PC-3 (cell line): ENCODE measurements around the gene SCN1B. TPM values are rescaled to one million over a fixed set of nuclear protein-coding genes. Genes with fewer than 3 reads are reported as not detected.

Source experiments
- ATAC-seq: fragments of 200-7000 bp; cut with Tn5 transposase; 2 replicates; pipeline ENCODE4 v1.9.1; 2020; ENCODE audit warnings: mild to moderate bottlenecking, moderate library complexity
- BruUV-seq: library from RNA; stranded (reverse); fragments of 400-500 nt; replicated peaks from 2 replicates; lab custom pipeline; 2021; lab: Mats Ljungman, UMichigan
- CTCF ChIA-PET: fragments of 300-600 bp; sonication (Branson Sonifier 250); formaldehyde crosslinking; loops from one replicate; lab custom pipeline; 2022; ENCODE audit warnings: antibody characterized with exemption; lab: Charles Lee
- POLR2A ChIA-PET: fragments of 300-600 bp; sonication (Branson Sonifier 250); formaldehyde crosslinking; loops from one replicate; lab custom pipeline; 2022; ENCODE audit warnings: antibody characterized with exemption; ENCODE audit not compliant: unreplicated experiment; lab: Charles Lee
- DNase-seq: peaks from one replicate; pipeline ENCODE4 v3.0.0-alpha.2; 2015
- H2AFZ ChIP-seq: fragments of 300-600 bp; sonication (generic); 2 replicates; pipeline ENCODE4 v1.6.0; 2016; ENCODE audit warnings: antibody characterized with exemption, low read length
- H3F3A ChIP-seq: fragments of 300-600 bp; sonication (generic); one replicate; pipeline ENCODE4 v1.6.0; 2017; ENCODE audit warnings: antibody characterized with exemption, low read length, control low read depth, mild to moderate bottlenecking; ENCODE audit not compliant: unreplicated experiment
- H3K27ac ChIP-seq: fragments of 300-600 bp; sonication (generic); 2 replicates; pipeline ENCODE4 v1.5.1; 2016; ENCODE audit warnings: mild to moderate bottlenecking, low read length
- H3K27me3 ChIP-seq: fragments of 300-600 bp; sonication (generic); 2 replicates; pipeline ENCODE4 v1.6.1; 2016; ENCODE audit warnings: low read length, mixed read lengths
- H3K36me3 ChIP-seq: fragments of 300-600 bp; sonication (generic); 2 replicates; pipeline ENCODE4 v1.6.1; 2016; ENCODE audit warnings: low read depth, mixed run types, low read length, mixed read lengths
- H3K4me1 ChIP-seq: fragments of 300-600 bp; sonication (generic); 2 replicates; pipeline ENCODE4 v1.5.1; 2016; ENCODE audit warnings: low read length; ENCODE audit not compliant: insufficient read depth
- H3K4me2 ChIP-seq: fragments of 300-600 bp; sonication (generic); 2 replicates; pipeline ENCODE4 v1.6.0; 2016; ENCODE audit warnings: low read length
- H3K4me3 ChIP-seq: fragments of 300-600 bp; sonication (generic); 2 replicates; pipeline ENCODE4 v1.5.1; 2016; ENCODE audit warnings: mild to moderate bottlenecking, low read length, mixed read lengths
- H3K79me2 ChIP-seq: fragments of 300-600 bp; sonication (generic); 2 replicates; pipeline ENCODE4 v1.6.1; 2017; ENCODE audit warnings: low read length, mixed read lengths
- H3K9ac ChIP-seq: fragments of 300-600 bp; sonication (generic); 2 replicates; pipeline ENCODE4 v1.6.0; 2016; ENCODE audit warnings: mild to moderate bottlenecking, low read length
- H3K9me2 ChIP-seq: fragments of 300-600 bp; sonication (generic); replicated peaks from 2 replicates; pipeline ENCODE4 v1.6.1; 2016; ENCODE audit warnings: mixed run types, low read length, mixed read lengths
- H3K9me3 ChIP-seq: fragments of 300-600 bp; sonication (generic); 2 replicates; pipeline ENCODE4 v1.6.1; 2016; ENCODE audit warnings: low read length, mixed read lengths
- H4K20me1 ChIP-seq: fragments of 300-600 bp; sonication (generic); 2 replicates; pipeline ENCODE4 v1.6.1; 2016; ENCODE audit warnings: low read length, mixed read lengths
- EZH2 ChIP-seq: fragments of 300-600 bp; sonication (generic); IDR thresholded peaks from one replicate; pipeline ENCODE4 v1.6.1; 2017; ENCODE audit warnings: antibody characterized with exemption, mild to moderate bottlenecking, low read length; ENCODE audit not compliant: unreplicated experiment
- EZH2phosphoT487 ChIP-seq: fragments of 300-600 bp; sonication (generic); IDR thresholded peaks from 2 replicates; pipeline ENCODE4 v1.6.1; 2018; ENCODE audit warnings: mild to moderate bottlenecking, antibody characterized with exemption, low read length, borderline replicate concordance
- intact Hi-C: fragments of 100-400 bp; cut with micrococcal nuclease; formaldehyde crosslinking; loops from 2 replicates; pipeline ENCODE4 v1.9.0; 2023
- total RNA-seq: library from RNA; depleted of rRNA; stranded (reverse); fragments of >200 nt; gene quantifications from 2 replicates; pipeline ENCODE4 v1.2.3, GENCODE V29; 2014
- TF ChIP-seq, protein P1 (sequence below): fragments of 300-600 bp; sonication (generic); conservative IDR thresholded peaks from 2 replicates; pipeline ENCODE4 v1.5.1; 2017; ENCODE audit warnings: antibody characterized with exemption, low read depth, mild to moderate bottlenecking, low read length

The SCN1B gene
- total RNA-seq, 1 experiment from 2014 or later, result 1.7 TPM

DNA sequence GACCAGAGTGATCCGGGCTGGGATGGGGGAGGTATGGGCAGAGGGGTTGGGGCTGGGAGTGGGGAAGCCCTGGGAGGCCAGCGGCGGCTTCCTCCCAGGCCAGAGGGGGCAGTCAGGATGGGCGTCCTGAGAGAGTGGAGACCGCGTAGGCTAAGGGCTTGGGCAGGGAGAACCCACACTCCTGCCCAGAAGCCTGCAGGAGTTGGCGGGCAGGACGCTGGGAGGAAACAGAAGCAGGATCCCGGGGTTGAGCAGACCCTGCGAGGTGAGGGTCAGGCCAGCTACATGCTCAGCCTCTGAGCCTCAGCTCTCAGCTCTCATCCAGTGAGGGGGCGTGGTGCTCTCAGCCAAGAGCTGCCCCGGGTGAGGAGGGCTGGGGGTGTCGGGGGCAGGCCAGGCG, 7.8 kb upstream of the SCN1B start:
- no peaks in the 10 kb centered on the region for H4K20me1 ChIP-seq
- H3K36me3 ChIP-seq, result peaks cover under 1% of the 10 kb centered on the region
- no peaks in the 10 kb centered on the region for H3K9me2 ChIP-seq
- H3K4me2 ChIP-seq, result no peak overlapping the region
- intact Hi-C loops, result no loop called here
- no peak overlapping the region for H2AFZ ChIP-seq
- no peaks in the 10 kb centered on the region for H3K4me1 ChIP-seq
- ATAC-seq, result no peak
- ChIA-PET POLR2A (no interaction called here), CTCF (no interaction called here)
- H3K79me2 ChIP-seq, result no peaks in the 10 kb centered on the region
- H3K27me3 ChIP-seq, result no peaks in the 10 kb centered on the region
- H3K9me3 ChIP-seq, result no peaks in the 10 kb centered on the region
- H3K9ac ChIP-seq, result no peak overlapping the region
- DNase-seq, result no peak
- H3K27ac ChIP-seq, result no peak overlapping the region
- no peak for TF ChIP-seq EZH2
- TF ChIP-seq, protein P1, sequence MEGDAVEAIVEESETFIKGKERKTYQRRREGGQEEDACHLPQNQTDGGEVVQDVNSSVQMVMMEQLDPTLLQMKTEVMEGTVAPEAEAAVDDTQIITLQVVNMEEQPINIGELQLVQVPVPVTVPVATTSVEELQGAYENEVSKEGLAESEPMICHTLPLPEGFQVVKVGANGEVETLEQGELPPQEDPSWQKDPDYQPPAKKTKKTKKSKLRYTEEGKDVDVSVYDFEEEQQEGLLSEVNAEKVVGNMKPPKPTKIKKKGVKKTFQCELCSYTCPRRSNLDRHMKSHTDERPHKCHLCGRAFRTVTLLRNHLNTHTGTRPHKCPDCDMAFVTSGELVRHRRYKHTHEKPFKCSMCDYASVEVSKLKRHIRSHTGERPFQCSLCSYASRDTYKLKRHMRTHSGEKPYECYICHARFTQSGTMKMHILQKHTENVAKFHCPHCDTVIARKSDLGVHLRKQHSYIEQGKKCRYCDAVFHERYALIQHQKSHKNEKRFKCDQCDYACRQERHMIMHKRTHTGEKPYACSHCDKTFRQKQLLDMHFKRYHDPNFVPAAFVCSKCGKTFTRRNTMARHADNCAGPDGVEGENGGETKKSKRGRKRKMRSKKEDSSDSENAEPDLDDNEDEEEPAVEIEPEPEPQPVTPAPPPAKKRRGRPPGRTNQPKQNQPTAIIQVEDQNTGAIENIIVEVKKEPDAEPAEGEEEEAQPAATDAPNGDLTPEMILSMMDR, result no peak
- TF ChIP-seq EZH2phosphoT487, result no peak
- no peak overlapping the region for H3K4me3 ChIP-seq
- BruUV-seq, result no TSS peak
- no peaks in the 10 kb centered on the region for H3F3A ChIP-seq

DNA sequence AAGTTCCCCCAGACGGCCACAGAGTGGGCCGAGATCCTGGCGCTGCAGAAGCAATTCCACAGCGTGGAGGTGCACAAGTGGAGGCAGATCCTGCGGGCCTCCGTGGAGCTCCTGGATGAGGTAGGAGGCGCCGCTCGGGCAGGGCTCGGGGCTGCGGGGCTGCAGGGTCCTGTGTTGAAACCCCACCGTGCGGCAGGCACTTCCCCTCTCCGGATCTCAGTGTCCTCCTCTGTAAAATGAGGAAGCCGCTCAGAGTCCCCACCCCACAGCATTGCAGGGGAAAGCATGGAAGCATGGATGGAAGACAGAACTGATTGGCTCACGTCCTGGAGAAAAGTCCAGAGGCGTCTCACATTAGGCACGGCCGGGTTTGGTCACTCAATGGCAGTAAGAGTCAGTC, 6.8 kb upstream of the SCN1B start:
- no peaks in the 10 kb centered on the region for H3F3A ChIP-seq
- CTCF ChIA-PET, result no interaction called here
- no peaks in the 10 kb centered on the region for H4K20me1 ChIP-seq
- no peak for DNase-seq
- H3K9me2 ChIP-seq, result no peaks in the 10 kb centered on the region
- BruUV-seq, result no TSS peak
- H3K36me3 ChIP-seq, result peaks cover 3% of the 10 kb centered on the region
- no peak overlapping the region for H3K4me3 ChIP-seq
- no peak overlapping the region for H3K27ac ChIP-seq
- ATAC-seq, result no peak
- H3K4me2 ChIP-seq, result no peak overlapping the region
- H3K4me1 ChIP-seq, result no peaks in the 10 kb centered on the region
- H3K79me2 ChIP-seq, result no peaks in the 10 kb centered on the region
- H2AFZ ChIP-seq, result no peak overlapping the region
- H3K9ac ChIP-seq, result no peak overlapping the region
- H3K9me3 ChIP-seq, result no peaks in the 10 kb centered on the region
- TF ChIP-seq EZH2, result no peak
- TF ChIP-seq, protein P1, result no peak
- intact Hi-C loops, result no loop called here
- POLR2A ChIA-PET, result no interaction called here
- H3K27me3 ChIP-seq, result no peaks in the 10 kb centered on the region

DNA sequence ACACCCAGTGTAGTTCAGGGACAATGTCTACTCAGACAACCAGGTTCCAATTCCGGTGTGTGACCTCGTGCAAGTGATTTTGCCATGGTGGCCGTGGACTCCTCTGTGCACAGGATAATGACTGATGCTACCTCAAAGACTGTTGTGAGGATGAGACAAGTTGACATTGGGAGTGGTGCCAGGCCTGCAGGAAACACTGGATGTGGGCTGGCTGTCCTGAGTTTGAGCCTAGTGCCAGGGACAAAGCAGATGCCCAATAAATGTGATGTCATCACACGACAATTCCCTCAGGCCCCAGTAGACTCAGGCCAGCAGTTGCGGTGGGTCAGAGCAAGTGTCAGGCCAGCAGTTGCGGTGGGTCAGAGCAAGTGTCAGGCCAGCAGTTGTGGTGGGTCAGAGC, 6.2 kb upstream of the SCN1B start:
- no peaks in the 10 kb centered on the region for H3K4me1 ChIP-seq
- no peak overlapping the region for H3K27ac ChIP-seq
- no peak overlapping the region for H2AFZ ChIP-seq
- POLR2A ChIA-PET, result no interaction called here
- no peaks in the 10 kb centered on the region for H3K9me3 ChIP-seq
- TF ChIP-seq, protein P1, result no peak
- TF ChIP-seq EZH2 (no peak), EZH2phosphoT487 (no peak)
- H3F3A ChIP-seq, result no peaks in the 10 kb centered on the region
- H3K79me2 ChIP-seq, result no peaks in the 10 kb centered on the region
- no peaks in the 10 kb centered on the region for H3K27me3 ChIP-seq
- intact Hi-C loops, result no loop called here
- H3K4me2 ChIP-seq, result no peak overlapping the region
- CTCF ChIA-PET, result no interaction called here
- no peaks in the 10 kb centered on the region for H3K9me2 ChIP-seq
- DNase-seq, result no peak
- no peaks in the 10 kb centered on the region for H4K20me1 ChIP-seq
- H3K4me3 ChIP-seq, result no peak overlapping the region
- no peak for ATAC-seq
- H3K36me3 ChIP-seq, result peaks cover 3% of the 10 kb centered on the region
- no TSS peak for BruUV-seq
- no peak overlapping the region for H3K9ac ChIP-seq
